ENCODE results near the gene KIF1B.
A peak's percentile ranks its signal among the peaks of the same experiment; 100 is the strongest.

The KIF1B gene

GRCh38 chr1:10209905-10210810 lies at the start of gene KIF1B:
KIF1B (plus strand) TSS chr1:10210570; CDS start chr1:10232329, 21,759 bp downstream.
- peak within 1 kb of the TSS; percentile 95 for H3K4me3 ChIP-seq (ENCODE audit: low read length)
- TF ChIP-seq ZNF274 (IDR thresholded peaks at IDR 0.05; ENCODE audit: low read depth, low read length), result no peak

- no peak for TF ChIP-seq ZNF274 (IDR thresholded peaks at IDR 0.05; ENCODE audit: low read depth, low read length)
- H3K4me3 ChIP-seq (ENCODE audit: low read length), result no peak overlapping the region
Observed at GRCh38 chr1:10160907-10161490, 49.4 kb upstream of the KIF1B start.

GRCh38 chr1:10161541-10162290 lies 48.7 kb upstream of the KIF1B start:
- no peak overlapping the region for H3K4me3 ChIP-seq (ENCODE audit: low read length)

GRCh38 chr1:10168912-10169514 lies 41.4 kb upstream of the KIF1B start:
- no peak for TF ChIP-seq ZNF274 (IDR thresholded peaks at IDR 0.05; ENCODE audit: low read depth, low read length)
- no peak overlapping the region for H3K4me3 ChIP-seq (ENCODE audit: low read length)

More at GRCh38 chr1:10161541-10162290, 48.7 kb upstream of the KIF1B start:
- TF ChIP-seq ZNF274 (IDR thresholded peaks at IDR 0.05; ENCODE audit: low read depth, low read length), result no peak

- H3K4me3 ChIP-seq (ENCODE audit: low read length), result no peak overlapping the region
- no peak for TF ChIP-seq ZNF274 (IDR thresholded peaks at IDR 0.05; ENCODE audit: low read depth, low read length)
Observed at GRCh38 chr1:10170239-10170574, 40.2 kb upstream of the KIF1B start.

- no peak for TF ChIP-seq ZNF274 (IDR thresholded peaks at IDR 0.05; ENCODE audit: low read depth, low read length)
- H3K4me3 ChIP-seq (ENCODE audit: low read length), result no peak overlapping the region
Observed at GRCh38 chr1:10171105-10171767, 39.1 kb upstream of the KIF1B start.

- no peak overlapping the region for H3K4me3 ChIP-seq (ENCODE audit: low read length)
- TF ChIP-seq ZNF274 (IDR thresholded peaks at IDR 0.05; ENCODE audit: low read depth, low read length), result no peak
Observed at GRCh38 chr1:10171995-10172669, 38.2 kb upstream of the KIF1B start.

- TF ChIP-seq ZNF274 (IDR thresholded peaks at IDR 0.05; ENCODE audit: low read depth, low read length), result no peak
- H3K4me3 ChIP-seq (ENCODE audit: low read length), result no peak overlapping the region
Observed at GRCh38 chr1:10173582-10173981, 36.8 kb upstream of the KIF1B start.

- TF ChIP-seq ZNF274 (IDR thresholded peaks at IDR 0.05; ENCODE audit: low read depth, low read length), result no peak
- H3K4me3 ChIP-seq (ENCODE audit: low read length), result no peak overlapping the region
Observed at GRCh38 chr1:10177876-10178275, 32.5 kb upstream of the KIF1B start.

GRCh38 chr1:10178597-10179405 lies 31.6 kb upstream of the KIF1B start:
- H3K4me3 ChIP-seq (ENCODE audit: low read length), result no peak overlapping the region
- TF ChIP-seq ZNF274 (IDR thresholded peaks at IDR 0.05; ENCODE audit: low read depth, low read length), result no peak

- no peak for TF ChIP-seq ZNF274 (IDR thresholded peaks at IDR 0.05; ENCODE audit: low read depth, low read length)
- no peak overlapping the region for H3K4me3 ChIP-seq (ENCODE audit: low read length)
Observed at GRCh38 chr1:10179406-10180091, 30.8 kb upstream of the KIF1B start.

- H3K4me3 ChIP-seq (ENCODE audit: low read length), result no peak overlapping the region
- TF ChIP-seq ZNF274 (IDR thresholded peaks at IDR 0.05; ENCODE audit: low read depth, low read length), result no peak
Observed at GRCh38 chr1:10181154-10181553, 29.2 kb upstream of the KIF1B start.
